ENCODE results near the gene MVP. TPM values are rescaled to one million over a fixed set of nuclear protein-coding genes. Genes with fewer than 3 reads are reported as not detected.
A peak's percentile ranks its signal among the peaks of the same experiment; 100 is the strongest.

Gene MVP
- total RNA-seq, 1 experiment from 2014 or later: 27.3 TPM

DNA sequence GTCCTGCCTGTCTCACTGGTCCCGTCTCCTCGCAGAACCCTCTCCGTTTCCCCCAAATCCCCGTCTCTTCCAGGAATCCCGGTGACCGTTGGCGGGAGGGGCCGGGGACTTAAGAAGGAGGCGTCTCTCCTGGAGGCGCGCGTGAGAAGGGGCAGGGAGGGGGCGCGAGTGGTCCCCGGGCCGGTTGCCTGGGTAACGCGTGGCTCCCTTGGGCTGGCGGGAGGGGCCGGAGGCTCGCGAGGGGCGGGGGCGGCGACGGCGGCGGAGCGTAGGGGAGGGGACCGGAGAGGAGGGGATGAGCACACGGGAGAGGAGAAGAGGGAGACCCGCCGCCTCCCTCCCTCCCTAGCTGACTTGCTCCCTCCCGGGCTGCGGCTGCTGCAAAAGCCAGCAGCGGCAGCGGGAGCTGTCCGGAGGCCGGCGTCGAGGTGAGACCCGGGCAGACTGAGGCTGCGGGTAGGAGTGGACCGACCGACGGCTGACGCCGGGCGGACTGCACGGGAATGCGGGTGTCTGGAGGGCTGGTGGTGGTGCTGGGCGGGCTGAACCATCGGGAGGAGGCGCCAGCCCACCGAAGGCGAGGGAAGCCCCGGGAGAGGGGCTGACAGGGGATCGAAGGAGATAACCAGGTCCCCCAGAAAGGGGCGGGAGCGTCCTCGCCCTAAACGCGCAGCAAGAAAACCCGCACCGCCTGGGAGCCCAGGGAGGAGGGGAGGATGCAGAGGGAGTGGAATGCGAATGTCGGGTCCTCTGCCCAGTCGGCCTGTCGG lies 8.2 kb upstream of the MVP start, which contains the start of gene PRRT2:
Gene PRRT2 (plus strand): TSS at position 298 of the 770 bp plus-strand sequence. CDS start 862 bp downstream, outside the sequence.
- BruUV-seq (replicated peaks): no TSS peak
- peak within 1 kb of the TSS; percentile 61 for H3K27ac ChIP-seq (ENCODE audit: low read length)
- TF ChIP-seq EZH2 (IDR thresholded peaks at IDR 0.05; ENCODE audit: low read length, unreplicated experiment): no peak
- TF ChIP-seq, protein P1, sequence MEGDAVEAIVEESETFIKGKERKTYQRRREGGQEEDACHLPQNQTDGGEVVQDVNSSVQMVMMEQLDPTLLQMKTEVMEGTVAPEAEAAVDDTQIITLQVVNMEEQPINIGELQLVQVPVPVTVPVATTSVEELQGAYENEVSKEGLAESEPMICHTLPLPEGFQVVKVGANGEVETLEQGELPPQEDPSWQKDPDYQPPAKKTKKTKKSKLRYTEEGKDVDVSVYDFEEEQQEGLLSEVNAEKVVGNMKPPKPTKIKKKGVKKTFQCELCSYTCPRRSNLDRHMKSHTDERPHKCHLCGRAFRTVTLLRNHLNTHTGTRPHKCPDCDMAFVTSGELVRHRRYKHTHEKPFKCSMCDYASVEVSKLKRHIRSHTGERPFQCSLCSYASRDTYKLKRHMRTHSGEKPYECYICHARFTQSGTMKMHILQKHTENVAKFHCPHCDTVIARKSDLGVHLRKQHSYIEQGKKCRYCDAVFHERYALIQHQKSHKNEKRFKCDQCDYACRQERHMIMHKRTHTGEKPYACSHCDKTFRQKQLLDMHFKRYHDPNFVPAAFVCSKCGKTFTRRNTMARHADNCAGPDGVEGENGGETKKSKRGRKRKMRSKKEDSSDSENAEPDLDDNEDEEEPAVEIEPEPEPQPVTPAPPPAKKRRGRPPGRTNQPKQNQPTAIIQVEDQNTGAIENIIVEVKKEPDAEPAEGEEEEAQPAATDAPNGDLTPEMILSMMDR (conservative IDR thresholded peaks at IDR 0.05; ENCODE audit: low read depth, low read length): no peak
- no peak for TF ChIP-seq EZH2phosphoT487 (IDR thresholded peaks at IDR 0.05; ENCODE audit: borderline replicate concordance, low read length)
- ChIA-PET POLR2A (ENCODE audit: unreplicated experiment) (interaction anchor here (0.5 to 0.6 kb wide), 3 partner anchors 132 to 893 kb away, joined by 3 read pairs; no protein-coding TSS in a partner anchor), CTCF (interaction anchor here (0.6 kb wide), 1 partner anchor 50 kb away, joined by 3 read pairs; no protein-coding TSS in a partner anchor)
- H3K9me2 ChIP-seq (replicated peaks; ENCODE audit: low read length): no peaks in the 10 kb centered on the region
- intact Hi-C loops (cut with micrococcal nuclease): no loop called here
- ATAC-seq: peak; percentile 0
- peak within 1 kb of the TSS; percentile 83 for H3K4me3 ChIP-seq (ENCODE audit: low read length)
- no peaks in the 10 kb centered on the region for H3K27me3 ChIP-seq (ENCODE audit: low read length)
- H3K36me3 ChIP-seq (ENCODE audit: low read depth, low read length): no peaks in the 10 kb centered on the region; the same call in 1 of the 2 replicates
- H3K9me3 ChIP-seq (ENCODE audit: low read length): no peaks in the 10 kb centered on the region
- DNase-seq: peak; percentile 34
- H4K20me1 ChIP-seq (ENCODE audit: low read length): 0 out of 2 replicates have a peak, but pooled peaks cover 6% of the 10 kb centered on the region
- peaks cover 42% of the 10 kb centered on the region for H3K79me2 ChIP-seq (ENCODE audit: low read length)
- H2AFZ ChIP-seq (ENCODE audit: low read length): peak within 1 kb of the TSS; percentile 77
- H3K9ac ChIP-seq (ENCODE audit: low read length): peak within 1 kb of the TSS; percentile 55
- no peaks in the 10 kb centered on the region for H3F3A ChIP-seq (ENCODE audit: low read length, unreplicated experiment)
- peak within 1 kb of the TSS; percentile 97 for H3K4me2 ChIP-seq (ENCODE audit: low read length)
- H3K4me1 ChIP-seq (ENCODE audit: insufficient read depth, low read length): peaks cover 38% of the 10 kb centered on the region

- Histone ChIP-seq H3K9me3 (ENCODE audit: low read length) (no peaks in the 10 kb centered on the region), H3K4me3 (ENCODE audit: low read length) (peak overlapping the region; percentile 66), H3K4me2 (ENCODE audit: low read length) (peak overlapping the region; percentile 97), H2AFZ (ENCODE audit: low read length) (no peak overlapping the region), H3K27me3 (ENCODE audit: low read length) (no peaks in the 10 kb centered on the region), H3K27ac (ENCODE audit: low read length) (no peak overlapping the region), H3K79me2 (ENCODE audit: low read length) (peaks cover 42% of the 10 kb centered on the region), H3K36me3 (ENCODE audit: low read depth, low read length) (no peaks in the 10 kb centered on the region; the same call in 1 of the 2 replicates), H3F3A (ENCODE audit: low read length, unreplicated experiment) (peaks cover 2% of the 10 kb centered on the region), H3K9ac (ENCODE audit: low read length) (no peak overlapping the region), H3K4me1 (ENCODE audit: insufficient read depth, low read length) (peaks cover 42% of the 10 kb centered on the region), H4K20me1 (ENCODE audit: low read length) (0 out of 2 replicates have a peak, but pooled peaks cover 6% of the 10 kb centered on the region), H3K9me2 (replicated peaks; ENCODE audit: low read length) (no peaks in the 10 kb centered on the region)
- no TSS peak for BruUV-seq (replicated peaks)
- TF ChIP-seq EZH2 (IDR thresholded peaks at IDR 0.05; ENCODE audit: low read length, unreplicated experiment): no peak
- no peak for TF ChIP-seq EZH2phosphoT487 (IDR thresholded peaks at IDR 0.05; ENCODE audit: borderline replicate concordance, low read length)
- TF ChIP-seq, protein P1 (conservative IDR thresholded peaks at IDR 0.05; ENCODE audit: low read depth, low read length): no peak
- intact Hi-C loops (cut with micrococcal nuclease): no loop called here
- ChIA-PET CTCF (no interaction called here), POLR2A (ENCODE audit: unreplicated experiment) (interaction anchor here (0.6 kb wide), 1 partner anchor 131 kb away, joined by 3 read pairs; no protein-coding TSS in a partner anchor)
- ATAC-seq (no peak), DNase-seq (no peak)
These were observed 7.3 kb upstream of the MVP start for GRCh38 chr16:29812754-29813643.
